CD4-positive, alpha-beta T cell treated with Interleukin-21 for 1 hour (primary cell): Measurements from ENCODE around the gene CD37.
A peak's percentile ranks its signal among the peaks of the same experiment; 100 is the strongest.
"Not testable (repeated sequence)": the region's sequence is repeated elsewhere in the genome, so short reads cannot be mapped to it uniquely, and the experiment has no call there.

Experiments
- DNase-seq: peaks from one replicate; pipeline ENCODE4 v3.0.0-alpha.2; 2020

CD37 gene

DNA sequence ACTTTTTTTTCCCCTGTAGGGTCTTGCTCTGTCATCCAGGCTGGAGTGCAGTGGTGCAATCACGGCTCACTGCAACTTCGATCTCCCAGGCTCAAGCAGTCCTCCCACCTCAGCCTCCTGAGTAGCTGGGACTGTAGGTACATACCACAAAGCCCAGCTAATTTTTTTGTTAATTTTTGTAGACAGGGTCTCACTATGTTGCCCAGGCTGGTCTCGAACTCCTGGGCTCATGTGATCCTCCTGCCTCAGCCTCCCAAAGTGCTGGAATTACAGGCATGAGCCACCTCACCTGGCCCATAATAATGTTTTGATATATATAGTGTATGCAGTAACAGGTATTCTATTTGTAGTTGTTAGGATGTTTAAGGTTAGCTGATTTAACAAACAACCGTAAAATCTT, 4.0 kb upstream of the CD37 start:
- DNase-seq, result not testable (repeated sequence)

DNA sequence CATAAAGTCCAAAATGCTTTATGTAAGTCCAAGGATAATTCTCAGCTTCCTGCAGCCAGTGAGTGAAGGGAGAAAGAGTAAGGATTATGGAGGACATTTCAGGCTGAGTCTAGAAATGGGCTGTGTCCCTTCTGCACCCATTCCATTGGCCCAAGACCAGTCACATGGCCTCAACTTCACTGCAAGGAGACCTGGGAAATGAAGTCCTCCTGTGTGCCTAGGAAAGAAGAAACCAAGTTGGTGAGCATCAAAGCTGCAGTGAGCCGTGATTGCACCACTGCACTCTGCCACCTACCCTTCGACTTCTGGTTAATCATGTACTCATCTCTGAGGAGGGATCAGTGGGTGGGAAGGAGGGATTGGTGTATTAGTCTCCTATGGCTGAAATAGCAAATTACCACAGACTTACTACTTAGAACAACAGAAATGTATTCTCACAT, 3.6 kb upstream of the CD37 start:
- DNase-seq, result peak; percentile 80

DNA sequence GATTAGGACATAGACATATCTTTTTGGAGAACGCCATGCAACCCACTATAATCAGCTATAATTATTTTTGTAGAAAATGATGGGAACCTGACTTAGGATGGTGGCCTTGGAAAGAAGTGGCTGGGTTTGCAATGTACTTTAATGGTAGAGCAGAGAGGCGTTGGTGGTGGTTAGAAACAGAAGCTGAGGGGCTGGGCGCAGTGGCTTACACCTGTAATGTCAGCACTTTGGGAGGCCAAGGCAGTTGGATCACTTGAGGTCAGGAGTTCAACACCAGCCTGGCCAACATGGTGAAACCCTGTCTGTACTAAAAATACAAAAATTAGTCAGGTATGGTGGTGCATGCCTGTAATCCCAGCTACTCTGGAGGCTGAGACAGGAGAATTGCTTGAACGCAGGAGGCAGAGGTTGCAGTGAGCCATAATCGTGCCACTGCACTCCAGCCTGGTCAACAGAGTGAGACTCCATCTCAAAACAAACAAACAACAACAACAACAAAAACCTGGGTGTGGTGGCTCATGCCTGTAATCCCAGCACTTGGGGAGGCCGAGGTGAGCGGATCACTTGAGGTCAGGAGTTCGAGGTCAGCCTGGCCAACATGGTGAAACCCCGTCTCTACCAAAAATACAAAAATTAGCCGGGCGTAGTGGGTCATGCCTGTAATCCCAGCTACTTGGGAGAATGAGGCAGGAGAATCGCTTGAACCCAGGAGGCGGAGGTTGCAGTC, 2.4 kb upstream of the CD37 start:
- DNase-seq, result not testable (repeated sequence)

DNA sequence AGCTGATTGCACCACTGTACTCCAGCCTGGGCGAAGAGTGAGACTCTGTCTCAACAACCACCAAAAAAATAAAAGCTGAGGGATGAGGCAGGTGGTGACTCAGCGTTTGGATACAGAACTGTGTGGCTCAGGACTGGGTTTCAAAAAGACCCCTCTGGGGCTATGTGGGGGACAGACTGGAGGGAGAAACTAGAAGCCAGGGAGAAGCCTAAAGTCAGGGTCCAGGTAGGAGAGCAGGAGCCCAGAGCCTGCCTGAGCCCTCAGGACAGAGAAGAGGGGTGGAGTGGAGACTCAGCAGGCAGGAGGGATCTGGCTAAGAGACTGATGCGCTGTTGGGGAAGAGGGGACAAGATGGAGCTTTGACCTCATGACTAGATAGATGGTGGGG, 1.8 kb upstream of the CD37 start:
- DNase-seq, result no peak

DNA sequence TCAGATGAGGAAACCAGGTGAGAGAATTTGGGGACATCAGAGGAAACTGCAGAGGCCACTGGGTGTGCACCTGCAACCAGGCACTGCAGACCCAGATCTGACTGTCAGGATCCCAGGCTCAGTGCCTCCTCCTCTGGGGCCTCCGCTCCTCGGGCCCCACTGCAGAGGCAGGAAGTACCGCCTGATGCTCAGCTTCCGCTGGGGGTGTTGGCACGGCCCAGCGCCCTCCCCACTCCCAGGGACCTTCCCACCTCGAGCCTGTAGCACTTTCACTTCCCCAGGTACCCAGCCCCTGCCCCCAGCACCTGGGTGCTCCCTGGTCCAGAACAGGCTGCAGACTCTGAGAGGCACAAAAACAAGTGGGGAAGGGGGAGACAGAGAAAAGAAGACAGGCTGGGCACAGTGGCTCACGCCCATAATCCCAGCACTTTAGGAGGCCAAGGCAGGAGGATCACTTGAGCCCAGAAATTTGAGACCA, 1.4 kb upstream of the CD37 start:
- peak; percentile 73 for DNase-seq

DNA sequence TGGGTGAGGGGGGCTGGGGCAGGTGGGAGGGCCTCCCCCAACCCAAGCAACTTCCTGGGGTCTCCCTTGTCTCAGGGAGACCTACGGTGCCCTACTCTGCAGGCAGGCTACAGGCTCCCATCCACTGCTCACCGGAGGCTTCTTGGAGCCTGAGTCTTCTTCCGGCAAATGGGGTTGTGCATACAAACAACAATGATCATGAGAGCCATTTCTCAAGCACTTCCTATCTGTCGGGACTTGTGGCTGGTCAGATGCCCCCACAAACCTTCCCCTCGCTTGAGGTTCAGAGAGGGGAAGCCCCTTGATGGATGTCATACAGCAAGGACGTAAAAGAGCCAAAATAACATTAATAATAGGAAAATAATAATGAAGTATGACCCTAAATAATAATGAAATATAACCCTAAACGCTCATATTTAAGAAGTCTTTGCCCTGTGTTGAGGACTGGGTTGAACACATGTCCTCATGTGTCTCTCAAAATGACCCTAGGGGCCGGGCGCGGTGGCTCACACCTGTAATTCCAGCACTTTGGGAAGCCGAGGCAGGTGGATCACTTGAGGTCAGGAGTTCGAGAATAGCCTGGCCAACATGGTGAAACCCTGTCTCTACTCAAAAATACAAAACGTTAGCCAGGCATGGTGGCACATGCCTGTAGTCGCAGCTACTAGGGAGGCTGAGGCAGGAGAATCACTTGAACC, 727 bp downstream of the CD37 start:
- peak; percentile 50 for DNase-seq

DNA sequence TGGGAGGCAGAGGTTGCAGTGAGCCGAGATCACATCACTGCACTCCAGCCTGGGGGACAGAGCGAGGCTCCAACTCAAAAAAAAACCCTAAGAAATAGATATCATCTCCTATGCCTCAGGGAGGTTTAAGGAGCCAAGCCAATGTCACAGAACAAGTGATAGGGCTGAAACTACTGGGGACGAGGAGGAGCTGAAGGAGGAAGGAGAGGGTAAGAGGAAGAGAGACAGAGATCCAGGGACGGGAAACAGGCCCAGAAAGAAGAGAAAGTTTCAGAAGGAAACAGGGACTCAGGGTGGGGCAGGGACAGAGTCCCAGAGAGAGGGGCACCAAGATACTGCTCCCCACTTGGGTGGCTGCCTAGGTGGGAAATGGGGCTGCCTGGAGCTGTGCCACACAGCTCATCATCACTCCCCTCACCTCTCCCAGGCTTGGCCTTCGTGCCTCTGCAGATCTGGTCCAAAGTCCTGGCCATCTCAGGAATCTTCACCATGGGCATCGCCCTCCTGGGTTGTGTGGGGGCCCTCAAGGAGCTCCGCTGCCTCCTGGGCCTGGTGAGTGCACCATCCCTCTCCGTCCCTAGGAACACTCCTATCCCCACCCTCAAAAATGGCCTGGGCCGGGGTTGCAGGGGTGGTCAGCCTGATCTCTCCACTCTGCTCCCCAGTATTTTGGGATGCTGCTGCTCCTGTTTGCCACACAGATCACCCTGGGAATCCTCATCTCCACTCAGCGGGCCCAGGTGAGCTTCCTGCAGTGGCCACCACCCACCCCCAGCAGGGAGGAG, 1.5 kb downstream of the CD37 start:
- DNase-seq, result no peak

DNA sequence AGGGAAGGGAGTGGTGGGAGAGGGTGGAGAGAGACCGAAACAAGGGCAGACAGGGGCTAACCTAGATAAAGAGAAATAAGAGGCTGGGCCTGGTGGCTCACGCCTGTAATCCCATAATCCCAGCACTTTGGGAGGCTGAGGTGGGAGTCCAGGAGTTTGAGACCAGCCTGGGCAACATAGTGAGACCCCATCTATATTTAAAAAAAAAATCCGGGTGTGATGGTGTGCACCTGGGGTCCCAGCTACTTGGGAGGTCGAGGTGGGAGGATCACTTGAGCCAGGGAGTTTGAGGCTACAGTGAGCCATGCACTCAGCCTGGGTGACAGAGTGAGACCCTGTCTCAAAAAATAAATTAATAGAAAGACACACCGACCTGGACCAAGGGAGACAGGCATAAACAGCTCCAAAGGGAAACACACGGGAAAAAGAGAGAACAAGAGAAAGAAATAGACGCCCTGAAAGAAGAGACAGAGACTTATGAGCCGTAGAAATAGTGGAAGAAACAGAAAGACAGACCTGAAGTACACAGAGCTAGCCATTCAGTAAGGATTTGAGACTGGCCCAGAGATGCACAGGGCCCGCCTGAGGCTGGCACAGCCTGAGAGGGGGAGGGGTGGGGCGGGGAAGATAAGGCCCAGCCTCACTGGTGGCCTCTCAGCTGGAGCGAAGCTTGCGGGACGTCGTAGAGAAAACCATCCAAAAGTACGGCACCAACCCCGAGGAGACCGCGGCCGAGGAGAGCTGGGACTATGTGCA, 2.2 kb downstream of the CD37 start:
- DNase-seq, result no peak

DNA sequence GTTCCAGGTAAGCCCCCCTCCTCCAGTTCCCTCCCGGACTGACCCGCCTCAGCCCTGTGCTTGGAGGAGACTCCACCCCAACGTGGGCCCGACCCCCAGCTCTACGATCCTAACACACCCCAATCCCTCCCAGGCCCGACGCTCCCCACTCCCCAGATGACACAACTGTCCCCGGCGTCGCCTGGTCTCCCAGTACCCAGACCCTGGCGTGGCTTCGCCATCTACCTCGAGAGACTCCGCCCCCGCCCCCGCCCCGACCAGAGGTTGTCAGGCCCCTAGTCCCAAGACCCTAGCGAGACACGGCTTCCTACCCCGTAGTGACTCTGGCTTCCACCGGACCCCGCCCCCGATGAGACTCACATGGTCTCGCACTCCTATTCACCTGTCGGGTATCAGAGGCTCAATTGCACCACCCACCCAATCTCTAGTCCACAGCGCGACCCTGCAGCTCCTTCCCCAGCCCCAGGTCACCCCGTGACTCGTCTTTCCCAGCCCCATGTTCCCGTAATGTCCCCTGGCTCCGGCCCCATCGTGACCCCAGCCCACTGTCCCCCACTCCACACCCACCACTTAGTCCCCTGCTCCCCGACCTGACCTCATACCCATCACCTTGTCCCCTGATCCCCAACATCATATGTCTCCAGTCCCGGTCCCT, 2.9 kb downstream of the CD37 start:
- DNase-seq, result no peak

DNA sequence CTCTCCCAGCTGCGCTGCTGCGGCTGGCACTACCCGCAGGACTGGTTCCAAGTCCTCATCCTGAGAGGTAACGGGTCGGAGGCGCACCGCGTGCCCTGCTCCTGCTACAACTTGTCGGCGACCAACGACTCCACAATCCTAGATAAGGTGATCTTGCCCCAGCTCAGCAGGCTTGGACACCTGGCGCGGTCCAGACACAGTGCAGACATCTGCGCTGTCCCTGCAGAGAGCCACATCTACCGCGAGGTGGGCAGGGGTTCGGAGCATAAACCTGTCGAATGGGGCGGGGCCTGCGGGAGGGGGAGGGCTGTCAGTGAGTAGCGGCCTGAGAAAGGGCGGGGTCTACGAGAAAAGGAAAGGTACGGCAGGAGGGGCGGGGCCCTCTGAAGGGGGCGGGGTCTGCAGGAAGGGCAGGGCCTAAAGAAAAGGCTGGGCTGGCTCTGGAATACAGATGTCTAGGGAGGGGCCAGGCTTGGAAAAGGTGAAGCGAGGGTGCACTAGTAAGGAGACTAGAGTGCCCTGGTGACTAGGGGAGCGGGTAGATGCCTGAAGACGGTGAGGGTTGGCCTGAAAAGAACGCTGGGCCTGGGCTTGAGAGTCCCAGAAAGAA, 3.6 kb downstream of the CD37 start:
- DNase-seq, result peak; percentile 13

DNA sequence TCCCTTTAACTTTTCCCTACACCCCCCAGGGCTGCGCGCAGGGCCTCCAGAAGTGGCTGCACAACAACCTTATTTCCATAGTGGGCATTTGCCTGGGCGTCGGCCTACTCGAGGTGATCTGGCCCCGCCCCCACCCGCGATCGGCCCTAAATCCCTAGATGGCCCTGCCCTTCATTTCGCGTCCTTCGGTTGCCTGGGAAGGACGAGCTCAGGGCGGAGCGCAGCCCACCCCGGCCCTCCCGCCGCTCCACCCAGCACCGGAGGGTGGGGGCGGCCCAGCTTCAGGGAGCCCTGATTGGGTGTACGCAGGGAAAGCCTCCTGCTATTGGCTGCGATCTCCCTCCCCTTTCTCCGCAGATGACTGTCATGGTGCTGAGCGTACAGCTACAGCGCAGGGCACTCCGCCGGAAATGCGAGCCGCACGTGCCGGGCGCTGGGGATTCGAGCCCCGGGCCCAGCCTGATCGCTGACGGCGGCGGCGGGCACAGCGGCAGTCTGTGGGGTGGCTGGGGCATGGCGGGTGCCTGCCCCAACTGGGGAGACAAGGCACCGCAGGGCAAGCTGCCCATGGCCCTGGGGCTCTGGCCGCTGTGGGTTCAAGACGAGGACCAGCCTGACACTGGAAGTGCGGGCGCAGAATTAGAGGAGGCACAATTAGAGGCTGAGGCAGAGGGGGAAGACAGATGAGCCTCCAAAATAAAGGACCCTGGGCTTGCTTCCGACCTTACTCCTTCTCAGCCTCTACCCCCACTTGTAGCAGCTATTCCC, 4.3 kb downstream of the CD37 start:
- DNase-seq, result no peak

DNA sequence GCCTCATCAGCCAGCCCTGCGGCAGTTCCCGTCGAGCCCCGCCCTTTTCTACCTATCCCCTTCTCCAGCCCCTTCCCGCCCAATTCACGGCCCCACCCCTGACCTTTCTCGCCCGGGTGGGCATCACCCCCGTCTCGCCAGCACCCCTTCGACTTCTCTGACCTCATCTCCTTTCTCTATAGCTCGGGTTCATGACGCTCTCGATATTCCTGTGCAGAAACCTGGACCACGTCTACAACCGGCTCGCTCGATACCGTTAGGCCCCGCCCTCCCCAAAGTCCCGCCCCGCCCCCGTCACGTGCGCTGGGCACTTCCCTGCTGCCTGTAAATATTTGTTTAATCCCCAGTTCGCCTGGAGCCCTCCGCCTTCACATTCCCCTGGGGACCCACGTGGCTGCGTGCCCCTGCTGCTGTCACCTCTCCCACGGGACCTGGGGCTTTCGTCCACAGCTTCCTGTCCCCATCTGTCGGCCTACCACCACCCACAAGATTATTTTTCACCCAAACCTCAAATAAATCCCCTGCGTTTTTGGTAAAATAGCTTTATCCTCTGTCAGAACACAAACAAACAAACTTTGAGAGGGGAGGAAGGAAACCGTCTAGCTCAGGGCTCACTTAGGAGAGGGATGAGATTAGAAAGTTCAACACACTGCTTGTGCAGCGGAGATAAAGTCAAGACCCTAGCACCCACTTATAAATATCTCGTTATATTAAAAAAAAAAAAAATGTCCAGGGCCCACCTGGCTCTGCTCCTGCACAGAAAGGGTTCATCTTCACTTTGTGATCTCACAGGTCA, 5.1 kb downstream of the CD37 start:
- DNase-seq, result peak; percentile 27

DNA sequence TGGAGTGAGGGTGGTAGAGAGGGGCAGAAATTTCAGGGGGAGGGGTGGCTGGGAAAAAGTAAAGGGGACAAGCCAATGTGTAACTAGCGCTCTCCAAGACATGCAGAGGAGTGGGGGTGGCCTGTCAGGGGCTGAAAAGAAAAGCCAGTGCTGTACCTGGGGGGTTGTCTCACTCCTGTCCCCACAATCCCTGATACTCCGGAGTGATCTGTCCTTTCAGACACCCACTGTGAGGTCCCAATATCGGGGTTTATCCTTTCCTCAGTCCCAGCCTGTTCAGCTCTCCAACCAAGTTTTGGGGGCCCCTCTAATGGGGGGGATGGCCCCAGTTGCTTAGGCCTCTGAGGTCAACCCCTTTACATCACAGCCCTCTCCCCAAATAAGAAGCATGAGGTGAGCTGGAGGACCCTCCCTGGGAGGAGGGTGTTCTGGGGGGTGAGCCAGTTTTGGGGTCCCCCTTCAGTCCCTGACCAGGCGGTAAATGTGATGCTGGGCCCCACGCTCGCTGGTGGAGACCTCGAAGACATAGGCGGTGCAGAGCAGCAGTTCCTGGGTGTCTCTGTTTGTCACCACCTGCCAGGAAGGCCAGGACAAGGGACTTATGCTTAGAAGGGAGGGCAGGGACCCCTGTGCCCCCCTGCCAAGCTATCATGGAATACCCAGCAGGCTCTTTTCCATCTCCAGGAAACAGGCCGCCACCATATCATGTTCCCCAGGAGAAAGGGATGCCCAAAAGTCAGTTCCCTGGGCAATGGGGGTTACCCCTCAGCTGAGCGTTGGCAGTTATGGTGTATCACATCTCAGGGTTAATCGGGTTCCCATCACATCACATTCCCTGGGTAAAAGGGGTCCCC, 5.9 kb downstream of the CD37 start:
- DNase-seq, result no peak

DNA sequence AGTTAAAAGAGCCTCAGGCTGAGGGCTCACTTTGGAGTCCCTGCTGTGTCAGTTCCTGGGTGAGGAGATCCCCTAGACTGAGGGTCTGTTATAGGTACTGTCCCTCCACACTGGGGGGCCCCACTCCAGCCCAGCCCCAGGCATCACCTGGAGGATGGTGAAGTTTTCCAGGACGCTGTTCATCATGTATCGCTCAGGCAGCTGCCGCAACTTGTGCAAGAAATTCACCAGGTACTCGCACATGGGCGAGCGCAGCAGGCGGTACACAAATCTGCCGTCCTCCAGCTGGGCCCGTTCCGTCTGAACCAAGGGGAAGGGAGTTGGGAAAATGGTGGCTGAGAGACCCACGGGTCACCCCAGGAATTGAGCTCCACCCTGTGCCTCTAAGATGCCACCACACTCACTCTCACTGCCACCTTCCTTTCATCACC, 7.1 kb downstream of the CD37 start:
- DNase-seq, result no peak

DNA sequence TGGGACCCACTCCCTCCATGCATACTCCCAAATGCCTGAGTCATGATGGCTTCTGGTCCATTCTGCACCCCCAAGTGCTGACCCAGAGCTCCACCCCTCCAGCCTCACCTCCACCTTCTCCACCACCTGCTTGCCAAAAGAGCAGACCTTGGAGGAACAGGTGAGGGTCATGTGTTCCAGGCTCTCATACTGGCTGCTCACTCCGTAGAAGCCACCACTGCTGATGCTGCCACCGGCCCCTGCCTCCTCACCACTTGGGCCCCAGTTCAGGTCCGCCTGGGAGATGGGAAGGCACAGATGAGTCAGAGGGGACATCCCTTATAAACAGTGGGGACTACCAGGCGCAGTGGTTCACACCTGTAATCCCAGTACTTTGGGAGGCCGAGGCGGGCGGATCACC, 7.9 kb downstream of the CD37 start:
- DNase-seq, result no peak

DNA sequence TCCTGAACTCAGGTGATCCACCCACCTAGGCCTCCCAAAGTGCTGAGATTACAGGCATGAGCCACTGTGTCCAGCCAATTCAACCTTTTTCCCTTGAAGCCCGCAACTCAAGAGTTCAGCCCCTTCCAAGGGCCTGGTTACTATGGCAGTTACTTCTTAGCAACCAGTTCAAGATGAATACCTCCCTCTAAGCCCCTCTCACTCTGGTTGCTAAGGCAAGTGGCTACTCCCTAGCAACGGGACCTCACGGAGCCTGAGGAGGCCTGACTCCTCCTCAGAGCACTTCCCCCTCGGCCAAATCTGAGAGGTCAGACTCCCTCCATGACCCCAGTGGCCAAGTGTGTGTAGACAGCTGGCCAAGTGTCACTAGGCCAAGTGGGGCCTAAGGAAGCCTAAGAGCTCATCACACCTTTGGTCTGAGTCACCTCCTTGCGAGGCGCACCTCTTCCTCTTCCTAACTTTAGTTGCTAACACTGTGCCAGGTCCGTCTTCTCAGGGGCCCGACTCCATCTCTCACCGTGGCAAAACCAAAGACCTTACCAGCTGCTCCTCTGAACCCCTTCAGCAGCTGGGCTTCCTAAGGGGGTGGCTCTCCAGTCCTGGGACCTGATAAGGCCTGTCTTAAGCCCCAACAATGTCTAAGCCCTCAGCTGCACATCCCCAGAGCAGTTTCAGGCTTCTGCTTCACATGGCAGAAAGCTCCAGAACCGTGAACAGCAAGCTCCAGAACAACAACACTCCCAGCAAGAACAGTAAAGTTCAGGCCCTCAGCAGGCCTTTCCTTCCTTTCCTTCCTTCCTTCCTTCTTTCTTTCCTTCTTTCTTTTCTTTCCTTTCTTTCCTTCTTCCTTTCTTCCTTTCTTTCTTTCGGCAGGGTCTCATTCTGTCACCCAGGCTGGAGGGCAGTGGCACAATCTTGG, 9.6 kb downstream of the CD37 start:
- DNase-seq, result no peak

DNA sequence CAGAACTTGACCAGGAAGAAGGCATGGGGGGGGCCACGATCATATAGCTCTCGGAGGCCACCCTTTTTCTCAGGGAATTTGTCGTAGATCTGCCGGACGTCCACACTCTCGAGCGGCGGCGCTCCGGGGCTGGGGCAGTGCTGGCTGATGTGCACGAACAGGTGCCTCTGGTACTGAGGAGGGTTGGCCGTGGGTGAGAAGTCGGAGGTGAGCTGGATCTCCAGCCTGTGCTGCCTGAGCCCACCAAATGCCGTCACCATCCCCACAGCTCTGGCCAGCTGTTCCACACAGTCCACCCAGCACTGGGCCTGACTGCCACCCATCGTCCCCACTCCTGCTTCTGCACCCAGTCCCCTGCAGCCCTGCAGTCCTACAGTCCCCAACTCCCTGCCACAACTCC, 12.0 kb downstream of the CD37 start:
- DNase-seq, result no peak

DNA sequence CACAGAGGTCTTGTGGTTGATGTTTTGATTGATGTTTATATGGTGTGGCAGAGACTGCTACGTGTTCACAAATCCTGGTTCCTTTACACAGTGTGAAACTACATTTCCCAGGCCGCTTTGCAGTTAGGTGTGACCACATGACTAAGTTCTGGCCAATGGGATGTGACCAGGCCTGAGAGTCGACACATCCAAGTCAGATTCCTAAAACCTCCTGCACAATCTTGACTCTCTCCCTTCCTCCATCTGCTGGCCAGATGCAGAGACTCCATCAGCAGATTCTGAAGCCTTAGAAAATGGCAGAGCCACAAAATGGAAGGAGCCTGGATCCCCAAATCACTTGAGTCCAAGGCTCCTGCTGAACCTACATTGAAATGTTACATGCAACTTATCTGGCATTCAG, 12.6 kb downstream of the CD37 start:
- DNase-seq, result peak; percentile 29
